ENCODE results near the gene LAMB2. TPM values are rescaled to one million over a fixed set of nuclear protein-coding genes. Genes with fewer than 3 reads are reported as not detected.

The LAMB2 gene
- total RNA-seq, 1 experiment from 2014 or later = 118 TPM

DNA sequence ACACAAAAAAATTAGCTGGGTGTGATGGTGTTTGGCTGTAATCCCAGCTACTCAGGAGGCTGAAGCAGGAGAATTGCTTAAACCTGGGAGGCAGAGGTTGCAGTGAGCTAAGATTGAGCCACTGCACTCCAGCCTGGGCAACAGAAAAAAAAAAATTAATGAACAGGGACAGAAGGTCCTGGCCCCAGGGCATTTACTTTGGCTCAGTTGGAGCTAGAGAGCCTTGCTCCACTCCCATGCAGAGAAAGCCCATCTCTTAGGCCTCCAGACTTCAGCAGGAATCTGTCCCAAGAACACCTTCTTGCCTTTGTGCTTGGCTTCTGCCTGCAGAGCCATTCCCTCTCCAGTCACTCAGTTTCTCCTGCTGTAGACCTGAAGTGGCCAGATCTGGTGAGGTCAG, 47.3 kb upstream of the LAMB2 start (continued):
- TF ChIP-seq, protein P1, sequence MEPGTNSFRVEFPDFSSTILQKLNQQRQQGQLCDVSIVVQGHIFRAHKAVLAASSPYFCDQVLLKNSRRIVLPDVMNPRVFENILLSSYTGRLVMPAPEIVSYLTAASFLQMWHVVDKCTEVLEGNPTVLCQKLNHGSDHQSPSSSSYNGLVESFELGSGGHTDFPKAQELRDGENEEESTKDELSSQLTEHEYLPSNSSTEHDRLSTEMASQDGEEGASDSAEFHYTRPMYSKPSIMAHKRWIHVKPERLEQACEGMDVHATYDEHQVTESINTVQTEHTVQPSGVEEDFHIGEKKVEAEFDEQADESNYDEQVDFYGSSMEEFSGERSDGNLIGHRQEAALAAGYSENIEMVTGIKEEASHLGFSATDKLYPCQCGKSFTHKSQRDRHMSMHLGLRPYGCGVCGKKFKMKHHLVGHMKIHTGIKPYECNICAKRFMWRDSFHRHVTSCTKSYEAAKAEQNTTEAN (CRISPR knock-in tag; IDR thresholded peaks at IDR 0.05) = no peak
- TF ChIP-seq ZNF121 (CRISPR knock-in tag; IDR thresholded peaks at IDR 0.05) = no peak
- TF ChIP-seq, protein P2, sequence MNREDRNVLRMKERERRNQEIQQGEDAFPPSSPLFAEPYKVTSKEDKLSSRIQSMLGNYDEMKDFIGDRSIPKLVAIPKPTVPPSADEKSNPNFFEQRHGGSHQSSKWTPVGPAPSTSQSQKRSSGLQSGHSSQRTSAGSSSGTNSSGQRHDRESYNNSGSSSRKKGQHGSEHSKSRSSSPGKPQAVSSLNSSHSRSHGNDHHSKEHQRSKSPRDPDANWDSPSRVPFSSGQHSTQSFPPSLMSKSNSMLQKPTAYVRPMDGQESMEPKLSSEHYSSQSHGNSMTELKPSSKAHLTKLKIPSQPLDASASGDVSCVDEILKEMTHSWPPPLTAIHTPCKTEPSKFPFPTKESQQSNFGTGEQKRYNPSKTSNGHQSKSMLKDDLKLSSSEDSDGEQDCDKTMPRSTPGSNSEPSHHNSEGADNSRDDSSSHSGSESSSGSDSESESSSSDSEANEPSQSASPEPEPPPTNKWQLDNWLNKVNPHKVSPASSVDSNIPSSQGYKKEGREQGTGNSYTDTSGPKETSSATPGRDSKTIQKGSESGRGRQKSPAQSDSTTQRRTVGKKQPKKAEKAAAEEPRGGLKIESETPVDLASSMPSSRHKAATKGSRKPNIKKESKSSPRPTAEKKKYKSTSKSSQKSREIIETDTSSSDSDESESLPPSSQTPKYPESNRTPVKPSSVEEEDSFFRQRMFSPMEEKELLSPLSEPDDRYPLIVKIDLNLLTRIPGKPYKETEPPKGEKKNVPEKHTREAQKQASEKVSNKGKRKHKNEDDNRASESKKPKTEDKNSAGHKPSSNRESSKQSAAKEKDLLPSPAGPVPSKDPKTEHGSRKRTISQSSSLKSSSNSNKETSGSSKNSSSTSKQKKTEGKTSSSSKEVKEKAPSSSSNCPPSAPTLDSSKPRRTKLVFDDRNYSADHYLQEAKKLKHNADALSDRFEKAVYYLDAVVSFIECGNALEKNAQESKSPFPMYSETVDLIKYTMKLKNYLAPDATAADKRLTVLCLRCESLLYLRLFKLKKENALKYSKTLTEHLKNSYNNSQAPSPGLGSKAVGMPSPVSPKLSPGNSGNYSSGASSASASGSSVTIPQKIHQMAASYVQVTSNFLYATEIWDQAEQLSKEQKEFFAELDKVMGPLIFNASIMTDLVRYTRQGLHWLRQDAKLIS (CRISPR knock-in tag; IDR thresholded peaks at IDR 0.05; ENCODE audit: borderline replicate concordance) = no peak
- TF ChIP-seq ZNF219 (CRISPR knock-in tag; IDR thresholded peaks at IDR 0.05; ENCODE audit: borderline replicate concordance) = no peak
- TF ChIP-seq, protein P3, sequence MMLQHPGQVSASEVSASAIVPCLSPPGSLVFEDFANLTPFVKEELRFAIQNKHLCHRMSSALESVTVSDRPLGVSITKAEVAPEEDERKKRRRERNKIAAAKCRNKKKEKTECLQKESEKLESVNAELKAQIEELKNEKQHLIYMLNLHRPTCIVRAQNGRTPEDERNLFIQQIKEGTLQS (CRISPR knock-in tag; conservative IDR thresholded peaks at IDR 0.05) = no peak
- TF ChIP-seq, protein P4, sequence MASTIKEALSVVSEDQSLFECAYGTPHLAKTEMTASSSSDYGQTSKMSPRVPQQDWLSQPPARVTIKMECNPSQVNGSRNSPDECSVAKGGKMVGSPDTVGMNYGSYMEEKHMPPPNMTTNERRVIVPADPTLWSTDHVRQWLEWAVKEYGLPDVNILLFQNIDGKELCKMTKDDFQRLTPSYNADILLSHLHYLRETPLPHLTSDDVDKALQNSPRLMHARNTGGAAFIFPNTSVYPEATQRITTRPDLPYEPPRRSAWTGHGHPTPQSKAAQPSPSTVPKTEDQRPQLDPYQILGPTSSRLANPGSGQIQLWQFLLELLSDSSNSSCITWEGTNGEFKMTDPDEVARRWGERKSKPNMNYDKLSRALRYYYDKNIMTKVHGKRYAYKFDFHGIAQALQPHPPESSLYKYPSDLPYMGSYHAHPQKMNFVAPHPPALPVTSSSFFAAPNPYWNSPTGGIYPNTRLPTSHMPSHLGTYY (CRISPR knock-in tag; IDR thresholded peaks at IDR 0.05) = no peak
- no peak for TF ChIP-seq EMX1 (CRISPR knock-in tag; IDR thresholded peaks at IDR 0.05)
- TF ChIP-seq, protein P5, sequence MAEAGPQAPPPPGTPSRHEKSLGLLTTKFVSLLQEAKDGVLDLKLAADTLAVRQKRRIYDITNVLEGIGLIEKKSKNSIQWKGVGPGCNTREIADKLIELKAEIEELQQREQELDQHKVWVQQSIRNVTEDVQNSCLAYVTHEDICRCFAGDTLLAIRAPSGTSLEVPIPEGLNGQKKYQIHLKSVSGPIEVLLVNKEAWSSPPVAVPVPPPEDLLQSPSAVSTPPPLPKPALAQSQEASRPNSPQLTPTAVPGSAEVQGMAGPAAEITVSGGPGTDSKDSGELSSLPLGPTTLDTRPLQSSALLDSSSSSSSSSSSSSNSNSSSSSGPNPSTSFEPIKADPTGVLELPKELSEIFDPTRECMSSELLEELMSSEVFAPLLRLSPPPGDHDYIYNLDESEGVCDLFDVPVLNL (CRISPR knock-in tag; IDR thresholded peaks at IDR 0.05; ENCODE audit: borderline replicate concordance, low read depth) = no peak
- no peak for TF ChIP-seq SMAD3 (CRISPR knock-in tag; IDR thresholded peaks at IDR 0.05; ENCODE audit: borderline replicate concordance)

DNA sequence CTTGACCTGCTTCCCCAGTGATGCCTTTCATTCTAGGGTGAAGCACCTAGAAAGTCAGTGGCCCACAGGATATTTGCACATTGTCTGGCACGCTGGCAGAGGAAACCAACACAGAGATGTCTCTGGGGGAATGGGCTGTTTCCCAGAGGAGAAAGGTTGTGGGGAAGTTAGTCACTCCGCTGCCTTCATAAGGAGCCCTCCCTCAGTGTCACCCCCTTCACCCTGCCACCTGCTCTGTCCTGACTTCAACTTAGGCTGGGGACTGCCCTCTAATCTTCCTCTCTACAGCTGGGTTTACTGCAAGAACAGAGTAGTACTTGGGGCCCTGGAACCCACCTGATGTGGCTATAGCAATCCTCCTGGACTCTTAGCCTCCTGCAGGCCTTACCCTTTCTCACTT, 44.2 kb upstream of the LAMB2 start:
- Mint-ChIP-seq H3K36me3 (no peaks in the 10 kb centered on the region), H3K27ac (no peak overlapping the region), H3K9me3 (peaks cover 9% of the 10 kb centered on the region; the same call in 1 of the 2 replicates), H3K4me3 (no peak overlapping the region), H3K4me1 (peaks cover 15% of the 10 kb centered on the region), H3K27me3 (ENCODE audit: low read depth) (peaks cover 4% of the 10 kb centered on the region)
- POLR2A ChIA-PET = no interaction called here
- ATAC-seq = no peak
- DNase-seq (ENCODE audit: low spot score) = no peak
- CTCF ChIA-PET = interaction anchor here (1.0 to 1.3 kb wide), 2 partner anchors 170 to 272 kb away, joined by 3 read pairs; partner anchors contain the start of gene WDR6
- TF ChIP-seq FOXJ3 (CRISPR knock-in tag; IDR thresholded peaks at IDR 0.05; ENCODE audit: borderline replicate concordance) (no peak), MYBL2 (CRISPR knock-in tag; IDR thresholded peaks at IDR 0.05) (no peak), ZNF138 (CRISPR knock-in tag; conservative IDR thresholded peaks at IDR 0.05) (no peak), JAZF1 (CRISPR knock-in tag; IDR thresholded peaks at IDR 0.05) (no peak), ZNF263 (CRISPR knock-in tag; IDR thresholded peaks at IDR 0.05; ENCODE audit: low read depth) (no peak), RORB (CRISPR knock-in tag; IDR thresholded peaks at IDR 0.05) (no peak), CBFB (CRISPR knock-in tag; IDR thresholded peaks at IDR 0.05; ENCODE audit: low read depth) (no peak), NFATC4 (CRISPR knock-in tag; IDR thresholded peaks at IDR 0.05) (no peak), ZNF219 (CRISPR knock-in tag; IDR thresholded peaks at IDR 0.05; ENCODE audit: borderline replicate concordance) (no peak), FOXK1 (CRISPR knock-in tag; IDR thresholded peaks at IDR 0.05) (no peak)
- TF ChIP-seq, protein P6, sequence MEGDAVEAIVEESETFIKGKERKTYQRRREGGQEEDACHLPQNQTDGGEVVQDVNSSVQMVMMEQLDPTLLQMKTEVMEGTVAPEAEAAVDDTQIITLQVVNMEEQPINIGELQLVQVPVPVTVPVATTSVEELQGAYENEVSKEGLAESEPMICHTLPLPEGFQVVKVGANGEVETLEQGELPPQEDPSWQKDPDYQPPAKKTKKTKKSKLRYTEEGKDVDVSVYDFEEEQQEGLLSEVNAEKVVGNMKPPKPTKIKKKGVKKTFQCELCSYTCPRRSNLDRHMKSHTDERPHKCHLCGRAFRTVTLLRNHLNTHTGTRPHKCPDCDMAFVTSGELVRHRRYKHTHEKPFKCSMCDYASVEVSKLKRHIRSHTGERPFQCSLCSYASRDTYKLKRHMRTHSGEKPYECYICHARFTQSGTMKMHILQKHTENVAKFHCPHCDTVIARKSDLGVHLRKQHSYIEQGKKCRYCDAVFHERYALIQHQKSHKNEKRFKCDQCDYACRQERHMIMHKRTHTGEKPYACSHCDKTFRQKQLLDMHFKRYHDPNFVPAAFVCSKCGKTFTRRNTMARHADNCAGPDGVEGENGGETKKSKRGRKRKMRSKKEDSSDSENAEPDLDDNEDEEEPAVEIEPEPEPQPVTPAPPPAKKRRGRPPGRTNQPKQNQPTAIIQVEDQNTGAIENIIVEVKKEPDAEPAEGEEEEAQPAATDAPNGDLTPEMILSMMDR (IDR thresholded peaks at IDR 0.05) = no peak
- TF ChIP-seq, protein P7, sequence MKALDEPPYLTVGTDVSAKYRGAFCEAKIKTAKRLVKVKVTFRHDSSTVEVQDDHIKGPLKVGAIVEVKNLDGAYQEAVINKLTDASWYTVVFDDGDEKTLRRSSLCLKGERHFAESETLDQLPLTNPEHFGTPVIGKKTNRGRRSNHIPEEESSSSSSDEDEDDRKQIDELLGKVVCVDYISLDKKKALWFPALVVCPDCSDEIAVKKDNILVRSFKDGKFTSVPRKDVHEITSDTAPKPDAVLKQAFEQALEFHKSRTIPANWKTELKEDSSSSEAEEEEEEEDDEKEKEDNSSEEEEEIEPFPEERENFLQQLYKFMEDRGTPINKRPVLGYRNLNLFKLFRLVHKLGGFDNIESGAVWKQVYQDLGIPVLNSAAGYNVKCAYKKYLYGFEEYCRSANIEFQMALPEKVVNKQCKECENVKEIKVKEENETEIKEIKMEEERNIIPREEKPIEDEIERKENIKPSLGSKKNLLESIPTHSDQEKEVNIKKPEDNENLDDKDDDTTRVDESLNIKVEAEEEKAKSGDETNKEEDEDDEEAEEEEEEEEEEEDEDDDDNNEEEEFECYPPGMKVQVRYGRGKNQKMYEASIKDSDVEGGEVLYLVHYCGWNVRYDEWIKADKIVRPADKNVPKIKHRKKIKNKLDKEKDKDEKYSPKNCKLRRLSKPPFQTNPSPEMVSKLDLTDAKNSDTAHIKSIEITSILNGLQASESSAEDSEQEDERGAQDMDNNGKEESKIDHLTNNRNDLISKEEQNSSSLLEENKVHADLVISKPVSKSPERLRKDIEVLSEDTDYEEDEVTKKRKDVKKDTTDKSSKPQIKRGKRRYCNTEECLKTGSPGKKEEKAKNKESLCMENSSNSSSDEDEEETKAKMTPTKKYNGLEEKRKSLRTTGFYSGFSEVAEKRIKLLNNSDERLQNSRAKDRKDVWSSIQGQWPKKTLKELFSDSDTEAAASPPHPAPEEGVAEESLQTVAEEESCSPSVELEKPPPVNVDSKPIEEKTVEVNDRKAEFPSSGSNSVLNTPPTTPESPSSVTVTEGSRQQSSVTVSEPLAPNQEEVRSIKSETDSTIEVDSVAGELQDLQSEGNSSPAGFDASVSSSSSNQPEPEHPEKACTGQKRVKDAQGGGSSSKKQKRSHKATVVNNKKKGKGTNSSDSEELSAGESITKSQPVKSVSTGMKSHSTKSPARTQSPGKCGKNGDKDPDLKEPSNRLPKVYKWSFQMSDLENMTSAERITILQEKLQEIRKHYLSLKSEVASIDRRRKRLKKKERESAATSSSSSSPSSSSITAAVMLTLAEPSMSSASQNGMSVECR (CRISPR knock-in tag; IDR thresholded peaks at IDR 0.05; ENCODE audit: borderline replicate concordance) = no peak
- TF ChIP-seq, protein P8, sequence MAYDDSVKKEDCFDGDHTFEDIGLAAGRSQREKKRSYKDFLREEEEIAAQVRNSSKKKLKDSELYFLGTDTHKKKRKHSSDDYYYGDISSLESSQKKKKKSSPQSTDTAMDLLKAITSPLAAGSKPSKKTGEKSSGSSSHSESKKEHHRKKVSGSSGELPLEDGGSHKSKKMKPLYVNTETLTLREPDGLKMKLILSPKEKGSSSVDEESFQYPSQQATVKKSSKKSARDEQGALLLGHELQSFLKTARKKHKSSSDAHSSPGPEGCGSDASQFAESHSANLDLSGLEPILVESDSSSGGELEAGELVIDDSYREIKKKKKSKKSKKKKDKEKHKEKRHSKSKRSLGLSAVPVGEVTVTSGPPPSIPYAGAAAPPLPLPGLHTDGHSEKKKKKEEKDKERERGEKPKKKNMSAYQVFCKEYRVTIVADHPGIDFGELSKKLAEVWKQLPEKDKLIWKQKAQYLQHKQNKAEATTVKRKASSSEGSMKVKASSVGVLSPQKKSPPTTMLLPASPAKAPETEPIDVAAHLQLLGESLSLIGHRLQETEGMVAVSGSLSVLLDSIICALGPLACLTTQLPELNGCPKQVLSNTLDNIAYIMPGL (CRISPR knock-in tag; IDR thresholded peaks at IDR 0.05) = no peak
